OCI-LY7 (cell line): ENCODE results near the gene MGMT.

Experiments used
- CTCF ChIP-seq: fragments of 200-600 bp; sonication (generic); conservative IDR thresholded peaks from 2 replicates; pipeline ENCODE4 v1.5.1; 2014; ENCODE audit warnings: mild to moderate bottlenecking, antibody characterized with exemption, low read length, moderate library complexity, mixed read lengths
- EZH2phosphoT487 ChIP-seq: fragments of 200-600 bp; sonication (generic); IDR thresholded peaks from 2 replicates; pipeline ENCODE4 v1.6.1; 2018; ENCODE audit warnings: low read depth, borderline replicate concordance, mild to moderate bottlenecking, mixed run types, antibody characterized with exemption, low read length, moderate library complexity, mixed read lengths

- TF ChIP-seq CTCF (no peak), EZH2phosphoT487 (no peak)
These were observed 320.5 kb downstream of the MGMT start for GRCh38 chr10:129787557-129787956.
